NK-92 treated with Interleukin-12 subunit alpha and Interleukin-12 subunit beta, amount 100 ng/mL, for 24 hours (cell line): ENCODE results near the gene XDH.

Experiments used
- DNase-seq: peaks from one replicate; lab custom pipeline; 2025; lab: John Stamatoyannopoulos, UW

The XDH gene

GRCh38 chr2:31414601-31415241 is at the start of gene XDH:
Gene XDH, minus strand, starts transcription at chr2:31414742. Its CDS starts 76 bp downstream, at chr2:31414666.
- no peak for DNase-seq

GRCh38 chr2:31457651-31458050 is 43.1 kb upstream of the XDH start:
- no peak for DNase-seq

DNA sequence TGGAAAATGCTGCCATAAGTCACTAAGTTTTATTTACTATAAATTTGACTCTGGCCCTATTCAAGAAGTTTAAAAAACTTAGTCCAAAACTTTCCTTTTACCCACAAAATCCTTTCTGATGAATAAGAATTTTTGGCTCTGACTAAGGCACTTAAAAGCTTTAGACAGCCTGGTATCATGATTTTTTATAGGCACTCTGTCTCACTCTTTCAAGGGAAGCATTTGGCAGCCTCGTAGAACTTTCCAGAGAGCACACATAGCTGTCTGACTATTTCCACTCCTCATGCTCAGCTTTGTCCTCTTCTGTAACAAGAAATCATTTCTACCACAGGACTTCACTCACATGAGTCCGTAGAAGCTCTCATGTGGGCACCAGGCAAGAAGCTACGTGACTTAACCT is 32.3 kb upstream of the XDH start:
- no peak for DNase-seq

- no peak for DNase-seq
These were observed 27.8 kb upstream of the XDH start for GRCh38 chr2:31442376-31442775.

- no peak for DNase-seq
These were observed 26.2 kb upstream of the XDH start for GRCh38 chr2:31440764-31441163.

GRCh38 chr2:31434911-31435310 is 20.4 kb upstream of the XDH start:
- DNase-seq: no peak

GRCh38 chr2:31433541-31433940 is 19.0 kb upstream of the XDH start:
- no peak for DNase-seq

GRCh38 chr2:31430439-31431165 is 16.1 kb upstream of the XDH start:
- no peak for DNase-seq

GRCh38 chr2:31429759-31430438 is 15.4 kb upstream of the XDH start:
- DNase-seq: no peak

- no peak for DNase-seq
These were observed 14.5 kb upstream of the XDH start for GRCh38 chr2:31429040-31429439.

DNA sequence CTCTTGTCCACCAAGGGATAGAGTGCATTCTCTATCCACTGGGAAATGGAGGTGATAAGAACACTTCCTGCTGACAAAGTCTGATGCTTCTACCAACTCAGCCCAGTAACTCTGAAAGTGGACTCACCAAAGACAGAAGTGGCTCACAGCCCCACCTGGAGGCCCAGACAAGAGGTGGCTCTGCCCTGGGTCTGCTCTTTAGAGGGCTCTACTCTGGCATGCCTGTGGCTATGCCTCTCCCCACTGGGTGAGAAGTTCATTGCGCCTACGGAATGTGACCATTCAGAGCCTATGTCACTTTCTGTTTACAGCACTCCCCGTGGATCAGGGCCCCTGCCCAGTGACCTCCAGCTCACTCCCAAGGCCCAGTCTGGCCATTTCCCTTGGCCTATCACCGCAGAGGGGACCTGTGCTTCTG is 13.5 kb upstream of the XDH start:
- DNase-seq: no peak

- DNase-seq: no peak
These were observed 11.6 kb upstream of the XDH start for GRCh38 chr2:31426096-31426495.

- no peak for DNase-seq
These were observed 7.1 kb upstream of the XDH start for GRCh38 chr2:31421634-31422033.

GRCh38 chr2:31420936-31421335 is 6.4 kb upstream of the XDH start:
- DNase-seq: no peak

DNA sequence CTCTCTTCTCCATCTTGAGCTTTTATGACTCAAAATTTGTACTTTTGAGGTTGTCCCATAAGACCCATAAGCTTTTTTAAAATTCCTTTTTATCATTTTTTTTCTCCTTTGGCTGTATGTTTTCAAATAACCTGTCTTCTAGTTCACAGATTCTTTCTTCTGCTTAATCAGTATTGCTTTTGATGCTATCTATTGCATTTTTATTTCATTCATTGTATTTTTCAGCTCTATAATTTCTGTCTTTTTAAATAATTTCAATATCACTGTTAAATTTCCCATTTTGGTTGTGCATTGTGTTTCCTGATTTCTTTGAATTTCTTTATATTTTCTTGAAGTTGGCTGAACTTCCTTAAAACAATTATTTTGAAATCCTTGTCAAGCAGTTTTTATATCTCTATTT is 4.8 kb upstream of the XDH start:
- DNase-seq: no peak

DNA sequence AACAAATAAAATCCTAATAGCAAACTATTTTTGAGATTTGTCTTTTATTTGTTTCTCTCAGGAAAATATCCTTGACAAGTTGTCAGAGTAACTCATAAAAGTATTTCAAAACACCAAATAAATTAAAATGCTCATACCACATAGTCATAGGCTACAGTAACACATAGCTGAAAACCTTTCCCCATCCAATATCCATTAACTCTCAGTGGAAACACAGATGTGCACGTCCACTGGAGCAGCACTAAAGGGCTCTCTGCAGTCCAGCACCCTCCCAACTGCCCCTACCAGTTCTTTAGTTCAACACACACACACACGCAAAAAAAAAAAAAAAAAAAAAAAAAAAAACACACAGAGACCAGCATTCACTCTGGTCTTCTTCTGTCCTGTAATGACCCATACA is 879 bp upstream of the XDH start:
- no peak for DNase-seq

DNA sequence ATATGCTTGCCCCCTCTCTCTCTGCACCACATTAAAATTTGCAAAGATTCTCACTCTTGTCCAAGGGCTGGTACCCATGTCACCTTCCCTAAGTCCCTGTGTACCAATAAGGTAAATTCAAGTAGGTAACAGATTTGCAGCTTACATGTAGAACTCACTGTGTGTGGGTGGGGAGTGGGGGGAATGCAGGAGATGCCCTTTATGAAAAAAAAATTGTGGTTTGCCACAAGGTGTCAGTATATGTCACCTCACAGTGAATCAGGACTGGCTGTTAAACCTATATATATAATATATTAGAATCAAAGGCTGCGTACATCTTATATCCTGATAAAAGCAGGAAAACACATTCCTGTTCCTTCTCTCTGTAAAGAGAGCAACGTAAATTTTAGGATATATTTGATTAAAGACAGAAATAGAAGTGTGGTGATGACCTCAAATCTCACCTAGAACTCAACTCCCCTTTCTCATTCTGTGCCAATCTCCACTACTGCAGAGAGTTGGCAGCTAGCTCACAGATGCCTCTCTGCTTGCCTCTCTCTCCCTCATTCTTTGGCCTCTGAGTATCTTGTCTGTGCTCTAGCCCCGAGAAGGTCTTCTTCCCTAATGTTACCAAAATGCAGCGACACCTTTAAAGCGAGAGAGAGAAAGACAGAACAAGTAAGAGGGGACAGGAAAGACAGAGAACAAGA is 536 bp downstream of the XDH start:
- no peak for DNase-seq

DNA sequence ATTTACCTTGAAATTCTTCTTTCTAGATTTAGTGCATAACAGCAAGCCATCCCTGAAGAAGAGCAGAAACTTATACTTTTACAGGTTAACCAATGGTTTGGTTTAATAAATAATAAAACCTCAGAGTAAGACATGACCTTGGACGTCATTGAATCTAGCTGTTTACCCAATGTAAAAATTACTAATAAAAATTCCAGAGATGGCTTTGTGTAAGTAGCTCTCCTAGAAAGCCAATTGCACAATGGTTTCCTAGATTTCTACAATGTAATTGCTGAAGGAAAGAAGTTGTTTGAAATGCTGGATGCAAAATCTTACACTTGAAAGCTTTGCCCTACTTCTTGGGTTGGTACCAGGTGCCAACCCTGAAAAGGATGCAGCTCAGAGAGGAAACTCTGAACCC is 1.5 kb downstream of the XDH start:
- DNase-seq: no peak

GRCh38 chr2:31411771-31412170 is 2.8 kb downstream of the XDH start:
- no peak for DNase-seq

DNA sequence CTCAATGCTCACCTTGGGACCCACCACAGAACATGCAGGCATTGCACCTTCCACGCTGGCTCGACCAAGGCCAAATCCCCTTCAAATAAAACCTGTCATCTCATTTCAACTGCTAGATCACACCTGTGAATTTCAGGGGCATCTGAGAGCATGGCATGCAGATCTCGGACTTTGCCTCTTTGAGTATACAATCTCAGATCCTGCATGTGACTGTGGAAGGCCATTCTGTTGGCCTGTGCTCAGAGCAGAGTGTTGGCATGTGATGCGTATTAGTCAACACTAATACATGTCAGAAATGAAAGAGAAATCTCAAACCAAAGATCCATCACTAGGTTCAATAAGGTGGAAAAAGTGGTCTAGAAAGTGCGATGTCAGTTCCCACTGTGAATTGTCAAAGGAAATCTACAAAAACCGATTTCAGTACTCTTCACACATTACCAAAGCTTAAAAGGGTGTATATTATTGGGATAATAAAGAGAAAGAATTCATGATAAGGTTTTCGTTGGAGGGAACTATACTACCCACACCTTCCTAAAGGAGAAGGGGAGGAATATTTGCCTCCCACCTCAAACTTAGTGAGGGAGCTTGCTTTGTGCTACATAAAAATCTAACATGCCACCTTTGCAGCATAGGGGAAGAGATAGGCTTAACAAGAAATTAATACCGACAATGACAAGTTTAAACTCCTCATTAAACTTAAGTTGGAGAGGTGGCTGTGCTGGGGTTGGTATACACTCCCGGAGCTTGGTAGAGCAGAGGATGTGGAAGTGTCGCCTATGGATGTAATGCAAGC is 7.8 kb downstream of the XDH start:
- no peak for DNase-seq

- DNase-seq: no peak
These were observed 9.7 kb downstream of the XDH start for GRCh38 chr2:31404827-31405226.

DNA sequence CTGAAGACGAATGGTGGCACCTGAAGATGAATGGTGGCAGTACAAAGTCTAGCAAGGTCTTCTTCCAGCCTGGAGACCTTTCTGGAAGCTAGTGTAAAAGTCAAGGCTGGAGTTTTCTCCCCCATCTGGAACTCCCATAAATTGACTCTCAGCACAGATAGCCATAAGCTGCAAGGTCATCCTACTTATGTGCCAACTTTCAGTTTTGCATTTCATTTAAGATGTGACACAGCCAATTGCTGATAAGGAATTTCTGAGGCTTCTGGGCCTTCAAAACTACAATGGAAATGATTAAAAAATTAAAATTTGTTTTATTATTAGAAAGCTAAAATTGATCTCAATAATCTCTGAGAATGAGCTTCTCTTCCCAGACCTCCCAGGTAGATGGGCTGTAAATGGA is 10.2 kb downstream of the XDH start:
- DNase-seq: no peak
